Esophagus muscularis mucosa (tissue), 3 donors: ENCODE measurements around the gene VEGFC.

ENCODE experiments used
- CTCF ChIP-seq, 3 experiments: fragments of 200-600 bp in 2 of 3; fragments of 450-650 bp in 1 of 3; sonication (generic) in 2 of 3; IDR thresholded peaks; one replicate each; pipeline ENCODE4 v1.5.1; 2017 to 2019; ENCODE audit warnings: antibody characterized with exemption in 3 of 3, mild to moderate bottlenecking in 2 of 3, moderate library complexity in 1 of 3
- POLR2AphosphoS5 ChIP-seq, 2 donors: sonication (generic); formaldehyde crosslinking; IDR thresholded peaks; one replicate each; pipeline ENCODE4 v1.6.1; 2017; ENCODE audit warnings: antibody characterized with exemption in 2 of 2

GRCh38 chr4:176838601-176839433, 46.1 kb upstream of the VEGFC start:
- TF ChIP-seq CTCF (IDR thresholded peaks at IDR 0.05), result no peak
- no peak for TF ChIP-seq POLR2AphosphoS5 (IDR thresholded peaks at IDR 0.05)
